NCI-H128 (cell line): Measurements from ENCODE around the gene RAD9A.
"Not testable (repeated sequence)": the region's sequence is repeated elsewhere in the genome, so short reads cannot be mapped to it uniquely, and the experiment has no call there.

Experiments used
- DNase-seq: peaks from one replicate; lab custom pipeline; 2025; ENCODE audit not compliant: unreplicated experiment; lab: John Stamatoyannopoulos, UW

RAD9A gene

DNA sequence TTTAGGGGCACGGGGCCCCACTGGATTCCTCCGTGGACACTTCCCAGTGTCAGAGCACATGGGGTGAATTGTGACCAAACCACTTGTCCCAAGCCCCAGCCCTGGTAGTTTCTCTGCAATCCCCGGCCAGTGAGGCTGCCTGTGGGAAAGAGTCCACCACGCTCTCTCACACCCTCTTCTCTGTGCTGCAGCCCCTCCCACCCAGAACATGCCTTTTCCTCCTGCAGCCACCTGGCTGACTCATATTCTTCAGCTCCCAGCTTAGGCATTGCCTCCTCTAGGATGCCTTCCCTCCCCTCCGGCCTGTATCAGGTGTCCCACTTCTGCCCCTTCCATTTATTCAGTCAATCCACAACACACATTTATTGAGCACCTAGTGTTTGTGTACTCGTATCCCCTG, 31.1 kb downstream of the RAD9A start:
- no peak for DNase-seq

DNA sequence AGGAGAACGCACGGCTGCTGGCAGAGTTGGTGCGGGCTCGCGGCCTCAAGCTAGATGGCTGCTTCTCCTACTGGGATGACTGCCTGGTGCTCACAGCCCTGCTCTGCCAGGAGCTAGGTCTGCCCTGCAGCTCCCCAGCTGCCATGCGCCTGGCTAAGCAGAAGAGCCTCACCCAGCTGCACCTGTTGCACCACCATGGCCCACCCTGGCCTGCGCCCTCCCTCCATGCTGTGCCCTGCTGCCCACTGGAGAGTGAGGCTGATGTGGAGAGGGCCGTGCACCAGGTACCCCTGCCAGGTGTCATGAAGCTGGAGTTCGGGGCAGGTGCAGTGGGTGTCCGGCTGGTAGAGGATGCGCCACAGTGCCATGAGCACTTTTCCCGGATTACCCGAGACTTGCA, 31.7 kb downstream of the RAD9A start:
- DNase-seq: no peak

DNA sequence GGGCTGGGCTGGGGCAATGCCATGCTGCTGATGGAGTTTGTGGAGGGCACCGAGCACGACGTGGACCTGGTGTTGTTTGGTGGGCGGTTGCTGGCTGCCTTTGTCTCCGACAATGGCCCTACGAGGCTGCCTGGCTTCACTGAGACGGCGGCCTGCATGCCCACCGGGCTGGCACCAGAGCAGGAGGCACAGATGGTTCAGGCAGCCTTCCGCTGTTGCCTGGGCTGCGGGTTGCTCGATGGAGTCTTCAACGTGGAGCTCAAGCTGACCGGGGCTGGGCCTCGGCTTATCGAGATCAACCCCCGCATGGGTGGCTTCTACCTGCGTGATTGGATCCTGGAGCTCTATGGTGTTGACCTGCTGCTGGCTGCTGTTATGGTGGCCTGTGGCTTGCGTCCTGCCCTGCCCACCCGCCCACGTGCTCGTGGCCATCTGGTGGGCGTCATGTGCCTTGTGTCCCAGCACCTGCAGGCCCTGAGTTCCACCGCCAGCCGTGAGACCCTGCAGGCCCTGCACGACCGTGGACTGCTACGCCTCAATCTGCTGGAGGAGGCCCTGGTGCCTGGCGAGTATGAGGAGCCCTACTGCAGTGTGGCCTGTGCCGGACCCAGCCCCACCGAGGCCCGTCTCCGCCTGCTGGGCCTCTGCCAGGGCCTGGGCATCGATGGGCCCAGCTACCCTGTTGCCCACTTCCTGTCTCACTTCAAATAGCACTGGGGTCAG, 32.3 kb downstream of the RAD9A start:
- DNase-seq: no peak

DNA sequence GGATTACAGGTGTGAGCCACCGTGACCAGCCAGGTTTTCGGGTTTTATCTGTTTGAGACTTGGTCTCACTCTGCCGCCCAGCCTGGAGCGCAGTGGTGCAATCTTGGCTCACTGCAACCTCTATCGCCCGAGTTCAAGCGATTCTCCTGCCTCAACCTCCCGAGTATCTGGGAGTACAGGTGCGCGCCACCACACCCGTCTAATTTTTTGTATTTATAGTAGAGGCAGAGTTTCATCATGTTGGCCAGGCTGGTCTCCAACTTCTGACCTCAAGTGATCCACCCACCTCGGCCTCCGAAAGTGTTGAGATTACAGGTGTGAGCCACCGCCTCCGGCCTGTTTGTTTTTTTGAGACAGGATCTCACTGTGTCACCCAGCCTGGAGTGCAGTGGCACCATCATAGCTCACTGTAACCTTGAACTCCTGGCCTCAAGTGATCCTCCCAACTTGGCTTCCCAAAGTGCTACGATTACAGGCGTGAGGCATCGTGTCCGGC, 35.6 kb downstream of the RAD9A start:
- DNase-seq: not testable (repeated sequence)

DNA sequence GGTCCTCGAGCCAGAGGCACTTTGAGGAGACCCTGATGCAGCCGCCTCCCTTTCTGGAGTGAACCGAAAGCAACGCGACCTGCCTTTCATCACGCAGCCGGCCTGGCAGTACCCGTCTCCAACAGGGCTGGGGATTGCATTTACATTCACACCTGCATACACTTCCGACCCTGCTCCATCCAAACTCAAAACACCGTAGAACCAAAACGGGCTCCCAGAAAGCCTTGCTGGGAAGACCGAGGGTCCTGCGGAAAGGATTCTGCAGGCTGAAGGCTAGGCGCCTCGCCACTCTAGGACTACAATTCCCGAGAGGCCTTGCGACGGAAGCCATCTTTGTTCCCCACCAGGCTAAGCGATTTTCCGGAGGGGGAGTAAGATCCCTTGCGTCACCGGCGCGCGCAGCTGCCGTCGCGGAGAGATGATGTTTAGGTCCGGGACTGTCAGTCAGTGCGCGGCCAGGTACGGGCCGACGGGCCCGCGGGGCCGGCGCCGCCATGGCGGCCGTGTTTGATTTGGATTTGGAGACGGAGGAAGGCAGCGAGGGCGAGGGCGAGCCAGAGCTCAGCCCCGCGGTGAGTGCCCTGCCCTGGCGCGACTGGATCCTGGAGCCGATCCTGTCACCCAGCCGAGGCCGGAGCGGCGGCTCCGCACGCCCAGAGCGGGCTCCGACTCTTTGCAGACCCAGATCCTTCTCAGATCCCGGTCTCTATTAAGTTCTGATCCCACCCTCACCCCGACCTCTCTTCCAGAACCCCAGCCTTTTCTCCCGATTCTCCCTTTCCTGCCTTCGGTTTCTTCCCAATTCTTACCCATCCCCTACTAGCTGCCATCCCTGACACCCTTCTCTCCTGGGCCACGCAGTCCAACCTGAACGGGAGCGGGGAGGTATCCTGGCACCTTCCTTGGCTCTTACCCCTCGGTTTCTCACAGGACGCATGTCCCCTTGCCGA, 36.5 kb downstream of the RAD9A start, which contains the start of gene RPS6KB2:
TSS of gene RPS6KB2 (plus strand) at position 443 of the 950 bp plus-strand sequence. CDS start at position 495, 52 bp downstream.
- DNase-seq: peak; percentile 92

DNA sequence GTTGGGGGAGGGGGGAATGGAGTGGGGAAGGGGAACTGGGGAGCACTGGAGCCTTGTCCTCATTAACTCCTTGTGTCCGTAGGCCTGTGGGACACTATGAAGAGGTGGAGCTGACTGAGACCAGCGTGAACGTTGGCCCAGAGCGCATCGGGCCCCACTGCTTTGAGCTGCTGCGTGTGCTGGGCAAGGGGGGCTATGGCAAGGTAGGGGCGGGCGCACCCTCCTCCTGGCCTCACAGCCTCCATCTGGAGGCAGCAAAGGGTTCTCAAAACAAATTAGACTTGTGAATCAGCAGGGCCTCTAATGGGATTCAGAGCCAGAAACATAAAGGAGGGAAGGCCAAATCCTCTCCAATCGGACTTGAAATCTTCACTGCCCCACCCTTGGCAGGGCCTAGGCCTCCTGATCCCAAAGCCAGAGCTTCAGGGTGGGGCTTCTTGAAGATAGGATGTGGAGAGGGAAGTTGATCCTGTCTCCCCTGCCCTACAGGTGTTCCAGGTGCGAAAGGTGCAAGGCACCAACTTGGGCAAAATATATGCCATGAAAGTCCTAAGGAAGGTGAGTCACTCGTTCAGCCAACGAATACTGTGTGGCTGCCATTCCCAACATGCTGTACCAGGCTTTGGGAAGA, 37.4 kb downstream of the RAD9A start:
- DNase-seq: no peak

DNA sequence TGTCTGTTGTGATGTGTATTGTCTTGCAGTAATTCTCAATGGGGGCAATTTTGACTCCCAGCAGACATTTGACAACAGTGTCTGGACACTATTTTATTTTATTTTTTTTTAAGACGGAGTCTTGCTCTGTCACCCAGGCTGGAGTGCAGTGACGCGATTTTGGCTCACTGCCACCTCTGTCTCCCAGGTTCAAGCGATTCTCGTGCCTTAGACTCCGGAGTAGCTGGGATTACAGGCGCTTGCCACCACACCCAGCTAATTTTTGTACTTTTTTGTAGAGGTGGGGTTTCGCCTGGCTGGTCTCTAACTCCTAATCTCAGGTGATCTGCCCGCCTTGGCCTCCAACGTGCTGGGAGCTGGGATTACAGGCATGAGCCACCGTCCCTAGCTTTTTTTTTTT, 37.9 kb downstream of the RAD9A start:
- DNase-seq: no peak

DNA sequence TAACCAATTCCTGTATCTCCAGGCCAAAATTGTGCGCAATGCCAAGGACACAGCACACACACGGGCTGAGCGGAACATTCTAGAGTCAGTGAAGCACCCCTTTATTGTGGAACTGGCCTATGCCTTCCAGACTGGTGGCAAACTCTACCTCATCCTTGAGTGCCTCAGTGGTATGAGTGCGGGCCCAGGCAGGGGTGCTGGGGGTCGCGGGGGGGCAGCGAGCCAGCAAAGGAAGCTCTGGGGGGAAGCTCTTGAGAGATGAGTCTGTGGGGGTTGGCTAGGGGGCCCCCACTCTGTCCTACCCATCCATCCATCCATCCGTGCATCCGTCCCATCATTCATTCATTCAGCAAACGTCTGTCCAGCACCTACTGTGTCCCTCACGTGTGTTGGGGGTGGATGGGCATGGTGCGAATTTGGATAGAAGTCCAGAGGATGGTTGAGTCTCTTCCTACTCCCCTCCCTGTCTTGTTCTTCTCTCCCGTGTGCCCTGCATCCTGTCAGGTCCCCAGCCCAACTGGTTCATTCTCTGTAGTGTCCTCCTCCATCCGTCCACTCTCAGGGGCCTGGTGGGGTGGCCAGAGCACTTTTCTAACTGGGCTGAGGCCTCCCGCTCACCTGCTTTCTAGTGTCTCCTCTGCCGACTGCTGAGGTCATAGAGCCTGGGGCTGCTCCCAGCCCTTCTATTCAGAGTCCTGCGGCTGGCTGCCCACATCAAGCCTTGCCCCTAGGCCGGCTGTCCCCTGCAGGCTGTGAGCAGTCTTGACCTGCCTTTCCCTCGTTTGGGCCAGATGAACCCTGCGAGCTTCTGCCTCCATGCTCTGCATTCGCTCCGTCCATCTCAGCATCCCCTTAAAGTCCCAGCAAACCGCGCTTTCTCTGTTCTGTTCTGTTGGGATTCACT, 39.8 kb downstream of the RAD9A start:
- DNase-seq: no peak

DNA sequence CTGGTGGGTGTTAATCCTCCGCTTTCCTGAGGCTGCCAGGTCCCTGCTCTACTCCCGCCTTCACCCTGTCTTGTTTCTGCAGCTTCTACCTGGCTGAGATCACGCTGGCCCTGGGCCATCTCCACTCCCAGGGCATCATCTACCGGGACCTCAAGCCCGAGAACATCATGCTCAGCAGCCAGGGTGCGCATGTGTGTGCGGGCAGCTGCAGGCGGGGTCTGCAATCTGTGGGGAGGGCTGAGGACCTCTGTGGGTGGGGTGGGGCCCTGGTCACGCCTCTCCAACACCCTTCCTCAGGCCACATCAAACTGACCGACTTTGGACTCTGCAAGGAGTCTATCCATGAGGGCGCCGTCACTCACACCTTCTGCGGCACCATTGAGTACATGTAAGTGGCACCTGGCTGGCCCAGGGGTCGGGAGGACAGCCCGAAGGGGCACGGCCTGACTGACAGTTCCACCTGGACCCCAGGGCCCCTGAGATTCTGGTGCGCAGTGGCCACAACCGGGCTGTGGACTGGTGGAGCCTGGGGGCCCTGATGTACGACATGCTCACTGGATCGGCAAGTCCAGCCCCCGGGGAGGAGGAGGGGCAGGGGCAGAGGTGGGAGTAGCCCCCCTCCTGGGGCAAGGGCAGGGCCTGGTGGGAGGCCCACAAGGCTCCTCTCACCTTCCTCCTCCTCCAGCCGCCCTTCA, 41.0 kb downstream of the RAD9A start:
- no peak for DNase-seq

DNA sequence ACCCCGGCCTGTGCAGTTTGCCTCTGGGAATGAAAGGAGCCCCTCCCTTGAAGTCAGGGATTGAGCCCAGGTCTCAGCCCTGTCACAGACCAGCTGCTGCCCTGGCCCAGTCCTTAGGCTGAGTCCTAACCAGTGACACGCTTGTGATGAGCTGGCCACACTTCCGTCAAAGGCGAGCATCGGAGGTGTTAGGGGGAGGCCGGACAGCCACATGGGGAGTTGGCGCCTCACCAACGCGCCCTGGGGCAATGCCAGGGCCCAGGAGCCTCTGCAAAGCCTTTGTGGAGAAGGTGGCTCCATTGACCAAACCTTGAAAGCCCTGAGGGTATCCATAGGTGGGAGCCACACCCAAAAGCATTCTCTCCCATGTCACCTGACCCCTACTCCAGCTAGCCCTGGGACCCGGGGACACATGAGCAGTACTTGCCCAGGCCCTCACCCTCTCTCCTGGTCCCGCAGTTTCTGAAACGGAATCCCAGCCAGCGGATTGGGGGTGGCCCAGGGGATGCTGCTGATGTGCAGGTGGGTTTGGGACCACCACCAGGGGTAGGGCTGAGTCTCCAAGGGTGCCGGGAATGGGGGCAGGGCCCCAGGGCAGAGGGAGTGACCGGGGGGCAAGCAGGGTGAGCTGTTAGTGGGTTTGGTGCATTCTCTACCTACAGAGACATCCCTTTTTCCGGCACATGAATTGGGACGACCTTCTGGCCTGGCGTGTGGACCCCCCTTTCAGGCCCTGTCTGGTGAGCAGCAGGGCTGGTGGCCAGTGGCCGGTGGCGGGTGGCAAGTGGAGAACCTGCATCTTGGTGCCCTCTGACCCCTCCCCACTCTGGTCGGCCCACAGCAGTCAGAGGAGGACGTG, 42.0 kb downstream of the RAD9A start:
- no peak for DNase-seq

DNA sequence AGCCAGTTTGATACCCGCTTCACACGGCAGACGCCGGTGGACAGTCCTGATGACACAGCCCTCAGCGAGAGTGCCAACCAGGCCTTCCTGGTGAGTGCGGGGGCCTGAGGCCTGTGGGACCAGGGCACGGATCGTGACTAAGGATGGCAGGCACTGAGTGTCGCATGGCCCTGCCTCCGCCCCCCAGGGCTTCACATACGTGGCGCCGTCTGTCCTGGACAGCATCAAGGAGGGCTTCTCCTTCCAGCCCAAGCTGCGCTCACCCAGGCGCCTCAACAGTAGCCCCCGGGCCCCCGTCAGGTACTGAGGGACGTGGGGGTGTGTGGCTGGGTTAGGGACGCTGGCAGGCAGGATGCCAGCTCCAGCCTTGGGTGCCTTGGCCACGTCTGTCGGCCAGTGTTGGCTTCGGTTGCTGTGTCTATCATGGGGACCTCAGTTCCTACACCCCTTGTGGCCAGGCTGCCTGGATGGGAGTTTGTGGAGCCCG, 42.7 kb downstream of the RAD9A start:
- no peak for DNase-seq

DNA sequence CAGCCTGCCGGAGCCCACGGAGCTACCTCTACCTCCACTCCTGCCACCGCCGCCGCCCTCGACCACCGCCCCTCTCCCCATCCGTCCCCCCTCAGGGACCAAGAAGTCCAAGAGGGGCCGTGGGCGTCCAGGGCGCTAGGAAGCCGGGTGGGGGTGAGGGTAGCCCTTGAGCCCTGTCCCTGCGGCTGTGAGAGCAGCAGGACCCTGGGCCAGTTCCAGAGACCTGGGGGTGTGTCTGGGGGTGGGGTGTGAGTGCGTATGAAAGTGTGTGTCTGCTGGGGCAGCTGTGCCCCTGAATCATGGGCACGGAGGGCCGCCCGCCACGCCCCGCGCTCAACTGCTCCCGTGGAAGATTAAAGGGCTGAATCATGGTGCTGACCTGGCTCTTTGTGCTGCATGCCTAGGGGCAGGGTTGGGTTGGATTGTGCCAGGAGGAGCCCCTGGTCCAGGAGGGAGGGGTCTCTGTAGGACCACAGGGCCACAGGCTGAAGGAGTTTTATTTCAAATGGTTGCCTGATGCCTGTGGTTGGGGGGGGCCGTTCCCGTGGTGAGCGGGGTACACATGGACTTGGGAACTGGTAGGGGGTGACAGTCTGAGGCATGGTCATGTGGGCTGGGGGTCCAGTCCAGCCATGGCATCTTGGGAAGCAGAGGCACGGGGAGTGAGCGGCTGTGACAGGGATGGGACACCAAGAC, 43.4 kb downstream of the RAD9A start:
- DNase-seq: no peak

DNA sequence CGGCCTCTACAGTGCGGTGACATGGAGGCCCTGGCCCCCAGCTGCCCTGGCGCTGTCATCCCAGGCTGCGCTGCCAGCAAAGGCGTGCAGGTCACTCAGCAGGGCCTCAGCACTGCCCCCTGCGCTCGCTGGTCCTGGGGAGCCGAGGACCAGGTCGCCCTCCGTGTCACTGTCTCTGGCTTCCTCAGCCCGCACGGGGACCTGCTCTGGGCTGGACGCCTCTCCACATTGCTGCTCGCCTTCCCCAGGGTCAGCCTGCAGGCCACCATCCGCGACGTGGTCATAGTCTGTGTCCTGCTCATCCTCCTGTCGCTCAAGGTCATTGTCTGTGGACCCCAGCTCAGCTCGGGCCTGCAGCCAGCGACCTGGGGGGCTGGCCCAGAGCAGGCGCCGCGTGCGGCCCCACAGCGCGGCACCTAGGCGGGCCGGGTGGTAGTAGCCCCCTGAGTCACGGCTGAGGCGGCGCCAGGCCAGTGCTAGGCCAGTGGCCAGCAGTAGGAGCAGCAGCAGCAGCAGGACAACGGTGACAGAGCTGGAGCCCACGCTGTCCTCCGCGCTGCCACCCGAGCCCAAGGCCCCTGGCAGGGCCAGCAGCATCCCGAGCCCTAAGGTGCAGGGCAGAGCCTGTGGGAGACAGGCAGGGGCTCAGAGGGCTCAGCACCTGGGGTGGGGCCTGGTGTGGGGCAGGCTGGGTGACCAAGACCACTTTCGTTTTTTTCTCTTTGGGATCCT, 44.1 kb downstream of the RAD9A start:
- no peak for DNase-seq

DNA sequence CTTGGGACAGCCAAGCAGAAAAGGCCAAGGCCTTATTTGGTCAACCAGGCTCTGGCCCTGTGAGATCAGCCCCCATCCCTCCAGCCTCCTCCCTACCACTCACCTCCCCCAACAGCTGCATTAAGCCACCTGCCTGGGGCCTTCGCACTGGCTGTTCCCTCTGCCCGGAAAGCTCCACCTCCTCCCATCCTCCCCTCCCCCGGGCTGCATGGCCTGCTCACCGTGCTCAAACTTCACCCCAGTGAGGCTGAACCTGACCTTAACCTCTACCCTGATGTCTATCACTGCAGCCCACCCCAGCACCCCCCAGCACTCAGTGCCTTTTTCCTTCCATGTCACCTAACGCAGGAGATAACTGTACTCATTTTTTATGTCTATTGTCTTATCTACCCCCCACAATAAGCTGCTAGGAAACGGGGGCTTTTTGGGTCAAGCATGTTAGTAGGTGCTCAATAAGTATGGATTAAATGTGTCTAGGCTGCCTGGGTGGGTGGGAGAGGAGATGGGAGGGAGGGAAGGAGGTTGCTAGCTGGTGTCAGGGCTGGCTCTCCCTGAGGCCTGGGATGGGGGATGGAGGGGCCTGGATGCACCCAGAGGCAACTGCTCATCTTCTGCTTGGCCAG, 44.8 kb downstream of the RAD9A start:
- DNase-seq: no peak

DNA sequence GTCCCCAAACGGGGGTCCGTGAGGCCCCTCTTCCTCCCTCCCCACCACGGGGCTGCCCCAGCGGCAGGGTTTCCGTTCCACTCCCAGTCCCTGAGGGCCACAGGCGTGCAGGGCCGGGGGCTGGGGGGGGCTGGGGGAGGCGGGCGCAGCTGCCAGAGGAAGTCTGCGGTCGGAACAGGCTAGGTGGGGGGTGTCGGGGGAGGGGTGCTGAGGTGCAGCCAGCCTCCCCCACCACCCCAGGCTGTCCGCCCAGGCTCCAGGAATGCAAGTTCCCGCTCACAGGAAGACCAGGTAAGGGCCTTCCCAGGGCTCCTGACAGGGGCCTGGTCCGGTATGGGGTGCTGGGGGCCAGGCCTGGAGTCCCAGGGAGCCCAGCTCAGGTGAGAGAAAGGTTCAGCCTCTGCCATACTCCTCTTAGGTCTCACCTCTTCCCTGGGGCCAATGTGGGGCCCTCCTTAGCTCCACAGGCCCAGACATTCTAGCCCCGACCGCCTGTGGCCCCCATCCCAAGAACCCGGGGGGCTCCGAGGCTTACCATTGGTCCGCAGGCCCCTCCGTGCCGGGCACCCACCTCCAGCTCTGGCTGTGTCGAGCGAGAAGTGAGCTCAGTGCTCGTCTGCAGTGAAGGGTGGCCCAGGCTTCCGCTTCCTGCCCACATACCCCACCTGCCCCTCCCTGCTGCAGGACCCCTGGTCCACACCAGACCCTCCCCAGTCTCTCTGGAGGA, 45.5 kb downstream of the RAD9A start, which contains the start of gene PTPRCAP:
TSS of gene PTPRCAP (minus strand) at position 601 of the 727 bp plus-strand sequence. CDS start at position 538, 63 bp downstream.
- DNase-seq: no peak

DNA sequence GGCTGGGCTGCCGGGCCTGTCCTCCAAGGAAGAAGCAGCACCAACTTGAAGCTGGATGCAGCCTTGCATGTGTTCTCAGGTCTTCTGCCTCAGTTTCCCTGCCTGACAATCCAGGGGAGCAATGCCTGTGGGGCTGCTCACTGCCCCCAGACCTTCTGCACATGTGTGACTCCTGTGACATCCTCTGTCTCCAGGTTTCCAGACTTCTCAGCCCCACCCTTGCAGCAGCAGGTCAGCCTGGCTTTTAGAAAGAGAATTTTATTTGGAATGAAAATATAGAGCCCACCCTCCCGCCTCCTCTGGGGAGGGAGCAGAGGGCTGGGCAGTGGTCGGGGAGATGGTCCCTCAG, 46.0 kb downstream of the RAD9A start:
- no peak for DNase-seq
